HG02885 (cell line): Measurements from ENCODE around the gene RGS7BP.

Experiments
- ATAC-seq: cut with Tn5 transposase; IDR thresholded peaks from one replicate; pipeline ENCODE4 v1.9.1; 2021; ENCODE audit warnings: mild to moderate bottlenecking; ENCODE audit not compliant: unreplicated experiment, poor library complexity

Gene RGS7BP

GRCh38 chr5:64505769-64506566, at the start of gene RGS7BP:
TSS of gene RGS7BP (plus strand) at chr5:64506015. CDS start at chr5:64506625, 610 bp downstream.
- ATAC-seq = no peak

- no peak for ATAC-seq
These were observed 48.0 kb upstream of the RGS7BP start for GRCh38 chr5:64457846-64458245.

GRCh38 chr5:64458948-64459347, 46.9 kb upstream of the RGS7BP start:
- ATAC-seq = no peak

GRCh38 chr5:64462391-64462790, 43.4 kb upstream of the RGS7BP start:
- ATAC-seq = no peak

GRCh38 chr5:64486163-64486562, 19.7 kb upstream of the RGS7BP start:
- no peak for ATAC-seq

- ATAC-seq = no peak
These were observed 18.5 kb upstream of the RGS7BP start for GRCh38 chr5:64487283-64487682.

GRCh38 chr5:64489857-64490256, 16.0 kb upstream of the RGS7BP start:
- ATAC-seq = no peak

GRCh38 chr5:64497386-64497785, 8.4 kb upstream of the RGS7BP start:
- ATAC-seq = no peak

- no peak for ATAC-seq
These were observed 3.6 kb upstream of the RGS7BP start for GRCh38 chr5:64502196-64502595.

- no peak for ATAC-seq
These were observed 900 bp downstream of the RGS7BP start for GRCh38 chr5:64506567-64507263.

GRCh38 chr5:64507264-64507605, 1.4 kb downstream of the RGS7BP start:
- no peak for ATAC-seq

GRCh38 chr5:64509828-64510227, 4.0 kb downstream of the RGS7BP start:
- no peak for ATAC-seq

GRCh38 chr5:64513492-64513891, 7.7 kb downstream of the RGS7BP start:
- no peak for ATAC-seq

GRCh38 chr5:64514612-64515011, 8.8 kb downstream of the RGS7BP start:
- ATAC-seq = no peak

- no peak for ATAC-seq
These were observed 10.4 kb downstream of the RGS7BP start for GRCh38 chr5:64516216-64516615.

GRCh38 chr5:64518793-64519192, 13.0 kb downstream of the RGS7BP start:
- ATAC-seq = peak; percentile 92

- ATAC-seq = peak; percentile 10
These were observed 13.4 kb downstream of the RGS7BP start for GRCh38 chr5:64519263-64519662.

- no peak for ATAC-seq
These were observed 21.1 kb downstream of the RGS7BP start for GRCh38 chr5:64526734-64527439.

GRCh38 chr5:64530076-64530475, 24.3 kb downstream of the RGS7BP start:
- ATAC-seq = no peak

- peak; percentile 33 for ATAC-seq
These were observed 26.4 kb downstream of the RGS7BP start for GRCh38 chr5:64532212-64532611.

- peak; percentile 46 for ATAC-seq
These were observed 26.8 kb downstream of the RGS7BP start for GRCh38 chr5:64532657-64533056.
